Erythroblast (primary cell): Measurements from ENCODE around the gene SPOP.

Source experiments
- GATA1 ChIP-seq: IDR thresholded peaks from 2 replicates; pipeline ENCODE4 v1.6.1; 2011; ENCODE audit warnings: low read depth, mild to moderate bottlenecking, control low read depth, low read length, moderate library complexity
- POLR2A ChIP-seq: IDR thresholded peaks from 2 replicates; pipeline ENCODE4 v1.6.1; 2011; ENCODE audit warnings: mild to moderate bottlenecking, low read length

GRCh38 chr17:49681106-49681979 is 3.4 kb upstream of the SPOP start:
- no peak for TF ChIP-seq POLR2A
- TF ChIP-seq GATA1 = no peak
